Measurements from ENCODE around the gene DHX32.
"Not testable (repeated sequence)": the region's sequence is repeated elsewhere in the genome, so short reads cannot be mapped to it uniquely, and the experiment has no call there.

DNA sequence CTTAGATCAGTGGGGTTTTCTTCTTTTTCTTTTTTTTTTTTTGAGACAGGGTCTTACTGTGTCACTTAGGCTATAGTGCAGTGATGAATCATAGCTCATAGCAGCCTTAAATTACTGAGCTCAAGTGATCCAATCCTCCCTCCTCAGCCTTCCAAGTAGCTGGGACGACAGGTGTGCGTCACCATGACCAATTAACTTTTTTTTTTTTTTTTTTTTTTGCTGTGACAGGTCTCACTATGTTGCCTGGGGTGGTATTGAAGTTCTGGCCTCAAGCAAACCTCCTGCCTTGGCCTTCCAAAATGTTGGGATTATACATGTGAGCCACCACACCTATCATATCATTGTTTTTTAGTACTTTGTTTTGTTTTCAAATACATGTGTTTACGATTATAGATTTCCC lies 28.4 kb upstream of the DHX32 start:
- TF ChIP-seq EZH2 (IDR thresholded peaks at IDR 0.05; ENCODE audit: borderline replicate concordance); EZH2phosphoT487 (IDR thresholded peaks at IDR 0.05; ENCODE audit: low read depth, severe bottlenecking, unreplicated experiment): not testable (repeated sequence)
- TF ChIP-seq, protein P1, sequence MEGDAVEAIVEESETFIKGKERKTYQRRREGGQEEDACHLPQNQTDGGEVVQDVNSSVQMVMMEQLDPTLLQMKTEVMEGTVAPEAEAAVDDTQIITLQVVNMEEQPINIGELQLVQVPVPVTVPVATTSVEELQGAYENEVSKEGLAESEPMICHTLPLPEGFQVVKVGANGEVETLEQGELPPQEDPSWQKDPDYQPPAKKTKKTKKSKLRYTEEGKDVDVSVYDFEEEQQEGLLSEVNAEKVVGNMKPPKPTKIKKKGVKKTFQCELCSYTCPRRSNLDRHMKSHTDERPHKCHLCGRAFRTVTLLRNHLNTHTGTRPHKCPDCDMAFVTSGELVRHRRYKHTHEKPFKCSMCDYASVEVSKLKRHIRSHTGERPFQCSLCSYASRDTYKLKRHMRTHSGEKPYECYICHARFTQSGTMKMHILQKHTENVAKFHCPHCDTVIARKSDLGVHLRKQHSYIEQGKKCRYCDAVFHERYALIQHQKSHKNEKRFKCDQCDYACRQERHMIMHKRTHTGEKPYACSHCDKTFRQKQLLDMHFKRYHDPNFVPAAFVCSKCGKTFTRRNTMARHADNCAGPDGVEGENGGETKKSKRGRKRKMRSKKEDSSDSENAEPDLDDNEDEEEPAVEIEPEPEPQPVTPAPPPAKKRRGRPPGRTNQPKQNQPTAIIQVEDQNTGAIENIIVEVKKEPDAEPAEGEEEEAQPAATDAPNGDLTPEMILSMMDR (IDR thresholded peaks at IDR 0.05; ENCODE audit: poor library complexity): not testable (repeated sequence)

Measured in hepatocyte (in vitro differentiated cells).